Kidney (tissue), 14 donors: Measurements from ENCODE around the gene ANKRD13B. TPM values are rescaled to one million over a fixed set of nuclear protein-coding genes. Genes with fewer than 3 reads are reported as not detected.

Experiments
- DNase-seq, 5 donors: peaks; one replicate each; pipeline ENCODE4 v3.0.0-alpha.2; 2013 to 2020
- FAIRE-seq: peaks from 2 replicates; lab custom pipeline; 2012; peaks lifted over from hg19 to GRCh38; lab: Jason Lieb, UNC
- H3K27ac ChIP-seq, 2 donors: one replicate each; pipeline ENCODE4 v1.7.0; 2013; ENCODE audit warnings: low read depth in 2 of 2, low read length in 2 of 2, inconsistent platforms in 1 of 2
- H3K27me3 ChIP-seq: one replicate; pipeline ENCODE4 v1.7.1; 2013; ENCODE audit warnings: low read length, inconsistent platforms; ENCODE audit not compliant: control insufficient read depth, insufficient read depth
- H3K36me3 ChIP-seq, 3 donors: one replicate each; pipeline versions ENCODE4 v1.7.0 to v1.7.1; 2013; ENCODE audit warnings: low read length in 3 of 3, control low read depth in 1 of 3, inconsistent platforms in 1 of 3; ENCODE audit not compliant: insufficient read depth in 3 of 3, control insufficient read depth in 2 of 3
- H3K4me1 ChIP-seq, 3 donors: one replicate each; pipeline versions ENCODE4 v1.7.0 to v1.7.1; 2013; ENCODE audit warnings: low read length in 3 of 3, inconsistent platforms in 1 of 3, low read depth in 1 of 3; ENCODE audit not compliant: control insufficient read depth in 2 of 3, insufficient read depth in 2 of 3
- H3K4me3 ChIP-seq, 3 donors: one replicate each; pipeline versions ENCODE4 v1.7.0 to v1.8.1; 2013; ENCODE audit warnings: low read length in 3 of 3, control low read depth in 1 of 3, inconsistent platforms in 1 of 3
- H3K9ac ChIP-seq, 3 donors: one replicate each; pipeline versions ENCODE4 v1.7.0 to v1.7.1; 2013; ENCODE audit warnings: low read length in 3 of 3, control low read depth in 1 of 3, inconsistent platforms in 1 of 3
- H3K9me3 ChIP-seq, 3 donors: one replicate each; pipeline versions ENCODE4 v1.7.0 to v1.7.1; 2013; ENCODE audit warnings: low read length in 3 of 3, control low read depth in 1 of 3, inconsistent platforms in 1 of 3; ENCODE audit not compliant: control insufficient read depth in 2 of 3, insufficient read depth in 1 of 3
- intact Hi-C: fragments of 100-400 bp; cut with DNase I; formaldehyde crosslinking; loops from one replicate; pipeline ENCODE4 v1.11.1; 2022
- polyA plus RNA-seq: library from polyadenylated mRNA; stranded (reverse); fragments of 350-450 nt; fragmentation: Illumina TruSeq; extraction: RNeasy Lipid Tissue Mini Kit (QIAGEN cat#74804); gene quantifications from one replicate; pipeline ENCODE4 v1.2.3, GENCODE V29; 2014; ENCODE audit warnings: low read depth, low replicate concordance; ENCODE audit not compliant: insufficient read depth
- total RNA-seq: library from RNA; stranded (reverse); fragmentation: NEBNext Ultra II Directional; extraction: Animal tissue kit (Norgen Biotek cat#: 25700); gene quantifications from one replicate; pipeline ENCODE4 v1.2.1, GENCODE V29; 2021
- TF ChIP-seq, protein P1 (sequence below): IDR thresholded peaks from 3 replicates; pipeline ENCODE4 v1.5.1; 2012; ENCODE audit warnings: mild to moderate bottlenecking, moderate library complexity, borderline replicate concordance; ENCODE audit not compliant: insufficient read depth; ENCODE audit errors: extremely low read depth
- donor health status: control.
- donor health status: control.
- donor health status: control.
- donor health status: control.
- donor health status: control.
- donor health status: DM: yes; HTN: yes; CAD: no.
- donor health status: Normal renal cell carcinoma (clear cell type).

The ANKRD13B gene
- total and polyA plus RNA-seq, 2 donors from 2014 or later = 2.8 to 3.3 TPM

DNA sequence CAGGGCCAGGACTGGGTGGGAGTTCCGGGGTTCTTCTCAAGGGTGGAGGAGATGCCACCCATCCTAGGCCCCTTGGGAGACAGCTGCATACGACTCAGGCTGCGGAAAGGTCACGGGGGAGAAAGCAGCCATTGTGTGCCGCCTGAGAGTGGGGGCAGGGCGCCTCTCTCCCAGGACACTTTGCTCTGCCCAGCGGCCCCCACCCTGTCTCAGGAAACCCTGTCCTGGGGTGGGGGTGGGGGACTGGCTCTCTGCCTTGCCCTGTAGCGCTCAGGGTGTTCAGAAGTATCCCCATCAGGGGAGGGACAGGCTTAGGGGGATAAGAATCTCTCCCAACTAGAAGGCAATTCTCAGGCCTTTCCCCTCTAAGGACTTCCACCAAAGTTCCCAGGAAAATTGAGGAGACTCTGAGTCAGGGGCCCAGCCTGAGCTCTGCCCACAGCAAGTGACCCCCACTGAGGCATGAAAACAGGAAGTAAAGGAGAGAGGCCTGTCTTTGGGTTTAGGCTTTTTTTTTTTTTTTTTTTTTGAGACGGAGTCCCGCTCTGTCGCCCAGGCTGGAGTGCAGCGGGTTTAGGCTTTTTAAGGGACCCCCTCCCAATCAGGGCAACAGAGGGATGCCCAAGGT, 8.4 kb upstream of the ANKRD13B start:
- intact Hi-C loops = no loop called here
- Histone ChIP-seq H3K27ac (peak overlapping the region; percentile 57 to 81), H3K36me3 (peaks cover 0 to 6% (median under 1%) of the 10 kb centered on the region in 3 donors), H3K4me1 (peaks cover 0 to 33% (median 16%) of the 10 kb centered on the region in 3 donors), H3K9ac (no peak overlapping the region), H3K4me3 (peak overlapping the region in 1 of 3 donors; percentile 60), H3K9me3 (no peaks in the 10 kb centered on the region), H3K27me3 (no peaks in the 10 kb centered on the region)
- TF ChIP-seq, protein P1, sequence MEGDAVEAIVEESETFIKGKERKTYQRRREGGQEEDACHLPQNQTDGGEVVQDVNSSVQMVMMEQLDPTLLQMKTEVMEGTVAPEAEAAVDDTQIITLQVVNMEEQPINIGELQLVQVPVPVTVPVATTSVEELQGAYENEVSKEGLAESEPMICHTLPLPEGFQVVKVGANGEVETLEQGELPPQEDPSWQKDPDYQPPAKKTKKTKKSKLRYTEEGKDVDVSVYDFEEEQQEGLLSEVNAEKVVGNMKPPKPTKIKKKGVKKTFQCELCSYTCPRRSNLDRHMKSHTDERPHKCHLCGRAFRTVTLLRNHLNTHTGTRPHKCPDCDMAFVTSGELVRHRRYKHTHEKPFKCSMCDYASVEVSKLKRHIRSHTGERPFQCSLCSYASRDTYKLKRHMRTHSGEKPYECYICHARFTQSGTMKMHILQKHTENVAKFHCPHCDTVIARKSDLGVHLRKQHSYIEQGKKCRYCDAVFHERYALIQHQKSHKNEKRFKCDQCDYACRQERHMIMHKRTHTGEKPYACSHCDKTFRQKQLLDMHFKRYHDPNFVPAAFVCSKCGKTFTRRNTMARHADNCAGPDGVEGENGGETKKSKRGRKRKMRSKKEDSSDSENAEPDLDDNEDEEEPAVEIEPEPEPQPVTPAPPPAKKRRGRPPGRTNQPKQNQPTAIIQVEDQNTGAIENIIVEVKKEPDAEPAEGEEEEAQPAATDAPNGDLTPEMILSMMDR = no peak
- FAIRE-seq (no peak), DNase-seq (peak in 1 of 5 donors; percentile 47)

DNA sequence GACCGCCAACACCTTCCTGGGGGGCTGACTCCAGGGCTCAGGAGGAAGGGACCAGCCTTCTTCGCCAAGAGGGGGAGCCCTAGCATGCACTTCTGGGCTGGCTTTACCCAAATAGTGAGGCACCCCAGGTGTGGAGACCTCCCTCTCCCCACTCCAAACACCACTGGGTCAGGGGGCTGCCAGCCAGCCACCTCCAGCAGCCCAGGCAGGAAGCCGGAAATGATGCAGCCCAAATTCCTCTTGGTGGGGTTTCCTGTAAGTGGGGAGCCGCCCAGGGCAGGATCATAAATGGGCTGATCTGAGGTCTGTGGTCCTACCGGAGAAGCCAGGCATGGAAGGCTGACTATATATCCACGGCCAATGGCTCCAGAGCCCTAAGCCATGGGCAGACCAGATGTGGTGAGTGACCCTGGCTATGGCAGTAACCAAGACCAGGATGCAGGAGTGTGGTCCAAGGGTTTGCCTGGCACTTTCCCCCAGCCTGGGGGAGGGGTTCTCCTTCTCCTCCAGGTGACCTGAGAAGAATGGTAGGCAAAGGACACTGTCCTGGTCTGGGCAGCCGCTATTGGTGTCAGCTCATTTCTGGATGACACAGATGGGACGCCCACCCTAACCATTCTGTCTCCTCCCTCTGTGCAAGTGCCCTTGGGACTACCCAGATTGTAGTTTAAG, 7.7 kb upstream of the ANKRD13B start:
- H3K4me1 ChIP-seq = peaks cover 0 to 38% (median 20%) of the 10 kb centered on the region in 3 donors
- H3K4me3 ChIP-seq = peak overlapping the region in 2 of 3 donors; percentile 47 to 60
- TF ChIP-seq, protein P1 = no peak
- peak overlapping the region; percentile 74 to 81 for H3K27ac ChIP-seq
- no peaks in the 10 kb centered on the region for H3K27me3 ChIP-seq
- H3K9me3 ChIP-seq = no peaks in the 10 kb centered on the region
- H3K9ac ChIP-seq = peak overlapping the region in 1 of 3 donors; percentile 51
- H3K36me3 ChIP-seq = peaks cover 0 to 6% (median 0%) of the 10 kb centered on the region in 3 donors
- intact Hi-C loops = no loop called here
- no peak for FAIRE-seq
- peak in 1 of 5 donors; percentile 42 for DNase-seq

DNA sequence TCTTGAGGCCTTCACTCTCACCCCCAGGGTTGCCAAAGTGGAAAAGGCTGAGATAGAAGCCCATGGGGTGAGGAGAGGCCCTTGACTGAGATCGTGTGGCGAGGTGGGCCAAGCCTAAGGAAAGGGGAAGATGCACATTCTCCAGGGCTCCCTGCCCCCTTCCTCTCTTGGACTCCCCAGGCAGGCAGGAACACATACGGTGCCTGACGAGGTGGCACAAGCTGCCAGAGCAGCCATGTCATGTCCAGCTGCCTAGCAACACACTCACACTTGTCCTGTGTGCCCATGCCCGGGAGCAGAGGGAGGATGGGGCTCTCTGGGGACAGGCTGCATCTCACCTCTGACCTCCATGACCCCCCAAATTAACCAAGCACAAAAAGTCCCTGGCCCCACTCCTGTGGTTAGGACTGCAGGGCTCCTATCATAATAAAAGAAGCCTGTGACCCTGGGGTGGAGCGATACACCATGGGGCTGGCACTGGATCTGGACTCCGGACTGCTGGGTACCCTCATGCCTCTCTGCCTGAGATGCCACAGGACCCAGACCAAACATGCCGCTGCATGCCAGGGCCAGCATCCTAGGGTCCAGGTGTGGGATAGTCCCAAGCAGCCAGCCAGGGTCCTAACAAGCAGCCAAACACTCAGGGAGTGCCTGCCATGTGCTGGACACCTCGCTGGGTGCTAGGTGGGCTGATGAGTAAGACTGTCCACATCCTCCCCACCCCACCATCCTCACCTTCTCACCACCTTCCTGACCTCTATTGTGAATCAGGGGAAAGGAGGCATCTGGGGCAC, 6.1 kb upstream of the ANKRD13B start:
- peaks cover 0 to 6% (median 0%) of the 10 kb centered on the region in 3 donors for H3K36me3 ChIP-seq
- H3K27me3 ChIP-seq = no peaks in the 10 kb centered on the region
- TF ChIP-seq, protein P1 = no peak
- H3K9me3 ChIP-seq = no peaks in the 10 kb centered on the region
- peak in 1 of 5 donors; percentile 41 for DNase-seq
- H3K4me1 ChIP-seq = peaks cover 0 to 48% (median 26%) of the 10 kb centered on the region in 3 donors
- no peak overlapping the region for H3K4me3 ChIP-seq
- no peak overlapping the region for H3K9ac ChIP-seq
- FAIRE-seq = no peak
- intact Hi-C loops = no loop called here
- H3K27ac ChIP-seq = no peak overlapping the region
